Endometrial microvascular endothelial cells (primary cell): ENCODE measurements around the gene GAS6. TPM values are rescaled to one million over a fixed set of nuclear protein-coding genes. Genes with fewer than 3 reads are reported as not detected.

Source experiments
- in situ Hi-C: cut with HindIII; loops from 2 replicates; pipeline ENCODE4 v1.10.0; 2017; ENCODE audit warnings: low sequenced_read_pairs, low pct_unique_long_range_greater_than_20kb; ENCODE audit errors: inconsistent ontology term
- total RNA-seq: library from RNA; depleted of rRNA; stranded (reverse); fragments of >200 nt; gene quantifications from one replicate; pipeline ENCODE4 v1.2.3, GENCODE V29; 2015; ENCODE audit errors: inconsistent ontology term

GAS6 gene
- total RNA-seq, 1 donor from 2014 or later: 36.1 TPM

- in situ Hi-C loops: no loop called here
These were observed 48.5 kb downstream of the GAS6 start for GRCh38 chr13:113815151-113816058.

DNA sequence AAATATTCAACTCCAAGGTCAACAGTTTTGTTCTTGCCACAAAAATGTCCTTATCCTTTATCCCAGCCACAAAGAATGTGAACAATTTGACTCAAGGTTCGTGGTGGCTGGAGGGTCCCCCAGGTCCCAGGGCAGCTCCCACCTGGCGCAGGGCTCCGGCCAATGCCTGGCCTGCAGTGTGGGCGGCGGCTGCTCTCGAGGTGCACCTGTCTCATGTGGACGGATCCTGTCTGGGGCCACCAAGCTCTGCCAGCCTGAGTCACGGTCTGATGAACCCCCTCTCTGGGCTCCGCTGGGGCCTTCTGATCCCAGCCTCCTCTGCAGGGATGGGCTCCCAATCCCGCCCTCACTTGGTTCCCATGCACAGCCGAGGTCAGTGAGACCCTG is 49.4 kb downstream of the GAS6 start:
- in situ Hi-C loops: no loop called here

DNA sequence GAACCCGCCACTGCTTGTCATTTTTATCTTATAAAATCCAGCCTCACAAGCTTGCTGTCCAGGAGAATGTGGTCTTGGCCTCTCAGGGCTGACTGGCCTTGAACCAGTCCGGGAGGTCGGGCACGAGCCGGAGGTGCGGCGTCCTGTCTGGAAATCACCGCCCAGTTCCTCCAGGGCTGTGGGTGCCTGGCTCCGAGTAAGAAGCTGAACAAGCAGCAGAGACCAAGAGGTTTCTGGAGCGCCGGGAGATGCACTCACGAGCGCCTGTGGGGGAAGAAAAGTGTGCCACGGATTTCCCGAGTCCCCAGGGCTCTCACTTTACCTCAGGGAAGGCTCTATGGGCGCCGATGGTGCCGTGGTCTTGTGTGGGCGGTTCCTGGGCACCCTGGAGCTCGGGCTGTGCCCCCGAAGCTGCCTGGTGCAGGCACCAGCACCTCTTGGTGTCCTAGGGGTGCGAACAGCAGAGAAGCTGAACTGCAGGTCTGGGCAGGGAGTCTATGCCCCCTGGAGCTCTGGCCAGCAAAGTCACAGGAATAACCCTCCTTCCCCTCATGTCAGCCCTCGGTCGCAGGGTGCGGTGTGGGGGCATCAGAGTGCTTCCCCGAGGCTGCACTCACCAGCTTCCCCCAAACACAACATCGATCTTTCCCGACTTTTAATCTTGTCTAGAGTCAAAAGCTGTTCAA is 50.0 kb downstream of the GAS6 start:
- in situ Hi-C loops: no loop called here

GRCh38 chr13:113813070-113813748 is 50.7 kb downstream of the GAS6 start:
- in situ Hi-C loops: no loop called here

GRCh38 chr13:113812178-113813040 is 51.5 kb downstream of the GAS6 start:
- in situ Hi-C loops: no loop called here

DNA sequence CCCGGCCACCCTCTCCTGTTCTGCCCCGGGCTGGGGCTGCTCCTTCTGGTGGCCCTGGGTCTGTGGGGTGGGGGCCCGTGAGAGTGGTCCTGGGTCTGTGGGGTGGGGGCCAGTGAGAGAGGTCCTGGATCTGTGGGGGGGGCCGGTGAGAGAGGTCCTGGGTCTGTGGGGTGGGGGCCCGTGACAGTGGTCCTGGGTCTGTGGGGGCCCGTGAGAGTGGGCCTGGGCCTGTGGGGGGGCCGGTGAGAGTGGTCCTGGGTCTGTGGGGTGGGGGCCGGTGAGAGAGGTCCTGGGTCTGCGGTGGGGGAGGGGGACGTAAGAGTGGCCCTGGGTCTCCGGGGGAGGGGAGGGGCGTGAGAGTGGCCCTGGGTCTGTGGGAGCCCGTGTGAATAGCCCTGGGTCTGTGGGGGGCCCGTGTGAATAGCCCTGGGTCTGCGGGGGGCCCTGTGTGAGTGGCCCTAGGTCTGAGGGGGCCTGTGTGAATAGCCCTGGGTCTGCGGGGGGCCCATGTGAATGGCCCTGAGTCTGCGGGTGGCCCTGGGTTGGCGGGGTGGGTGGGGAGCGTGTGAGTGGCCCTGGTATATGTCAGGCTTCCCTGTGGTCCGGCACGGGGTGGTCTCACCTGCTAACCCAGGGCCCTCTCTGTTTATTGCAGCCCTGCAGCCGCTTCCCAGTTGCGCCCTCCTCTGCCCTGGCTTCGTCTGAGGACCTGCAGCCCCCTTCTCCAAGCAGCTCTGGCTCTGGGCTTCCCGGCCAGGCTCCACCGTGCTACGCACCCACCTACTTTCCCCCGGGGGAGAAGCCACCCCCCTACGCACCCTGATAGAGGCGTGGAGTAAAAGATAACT is 52.6 kb downstream of the GAS6 start:
- in situ Hi-C loops: no loop called here

DNA sequence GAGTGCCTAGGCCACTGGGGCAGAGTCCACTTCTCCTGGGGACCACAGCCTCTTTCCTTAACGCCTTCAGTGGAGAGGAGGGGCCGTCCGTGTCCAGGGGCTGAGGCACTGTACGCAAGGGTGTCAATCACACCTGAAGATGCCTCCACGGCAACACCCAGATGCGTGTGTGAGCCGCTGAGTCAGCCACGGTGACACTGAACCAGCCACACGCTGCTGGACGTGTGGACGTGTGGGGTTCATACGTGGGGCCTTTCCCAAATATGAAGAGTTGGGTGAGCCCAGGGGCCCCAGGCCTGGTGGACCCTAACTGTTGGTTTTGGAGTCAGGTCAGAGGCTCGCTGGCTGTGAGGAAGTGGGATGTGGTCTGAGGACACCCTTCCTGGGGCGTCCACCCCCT is 53.2 kb downstream of the GAS6 start:
- in situ Hi-C loops: no loop called here

GRCh38 chr13:113809934-113810333 is 53.9 kb downstream of the GAS6 start:
- in situ Hi-C loops: no loop called here

DNA sequence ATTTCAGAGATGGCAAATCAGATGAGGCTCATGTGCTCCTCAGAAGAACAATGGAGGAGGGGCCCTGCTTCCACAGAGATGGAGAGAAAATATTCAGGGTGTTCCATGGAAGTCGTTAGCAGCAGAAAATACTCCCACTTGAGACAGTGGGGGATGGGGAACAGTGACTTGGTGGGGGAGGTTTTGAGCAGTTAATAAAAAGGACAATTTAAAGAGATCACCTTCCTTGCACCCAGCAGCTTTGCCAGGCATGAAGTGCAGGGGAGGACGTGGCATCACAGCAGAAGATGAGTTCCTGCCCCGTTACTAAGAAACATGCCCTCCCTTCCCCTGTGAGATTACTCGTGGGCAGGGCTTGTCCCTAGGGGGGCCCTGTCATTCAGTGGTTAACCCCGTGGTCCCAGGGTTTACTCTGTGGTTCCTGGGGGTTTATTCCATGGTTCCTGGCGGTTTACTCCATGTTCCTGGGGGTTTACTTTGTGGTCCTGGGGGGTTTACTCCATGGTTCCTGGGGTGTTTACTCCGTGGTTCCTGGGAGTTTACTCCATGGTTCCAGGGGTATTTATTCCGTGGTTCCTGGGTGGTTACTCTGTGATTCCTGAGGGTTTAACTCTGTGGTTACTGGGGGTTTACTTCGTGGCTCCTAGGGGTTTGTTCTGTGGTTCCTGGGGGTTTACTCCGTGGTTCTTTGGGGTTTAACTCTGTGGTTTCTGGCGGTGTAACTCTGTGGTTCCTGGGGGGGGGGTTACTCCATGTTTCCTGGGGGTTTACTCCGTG is 55.6 kb downstream of the GAS6 start:
- in situ Hi-C loops: no loop called here

DNA sequence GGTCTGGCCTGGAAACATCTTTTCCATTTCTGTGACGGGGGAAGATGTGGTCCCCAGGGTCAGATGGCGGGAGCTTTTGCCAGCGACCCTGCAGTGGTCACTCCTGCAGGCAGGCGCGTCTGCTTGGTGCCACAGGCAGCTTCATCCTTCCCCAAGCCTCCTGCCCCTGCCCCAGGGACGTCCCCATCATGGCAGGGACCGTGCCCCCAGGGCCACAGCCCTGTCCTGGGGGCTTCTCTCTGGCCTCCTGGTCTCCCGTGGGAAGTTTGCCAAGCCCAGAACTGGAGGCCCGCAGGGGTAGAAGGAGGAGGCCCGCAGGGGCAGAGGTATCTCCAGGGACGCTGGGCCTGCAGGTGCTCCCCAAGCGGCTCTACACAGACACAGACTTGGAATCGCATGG is 57.4 kb downstream of the GAS6 start:
- in situ Hi-C loops: no loop called here

- in situ Hi-C loops: no loop called here
These were observed 57.8 kb downstream of the GAS6 start for GRCh38 chr13:113806104-113806471.

- in situ Hi-C loops: no loop called here
These were observed 58.3 kb downstream of the GAS6 start for GRCh38 chr13:113805431-113806103.

- in situ Hi-C loops: no loop called here
These were observed 59.0 kb downstream of the GAS6 start for GRCh38 chr13:113804703-113805430.

DNA sequence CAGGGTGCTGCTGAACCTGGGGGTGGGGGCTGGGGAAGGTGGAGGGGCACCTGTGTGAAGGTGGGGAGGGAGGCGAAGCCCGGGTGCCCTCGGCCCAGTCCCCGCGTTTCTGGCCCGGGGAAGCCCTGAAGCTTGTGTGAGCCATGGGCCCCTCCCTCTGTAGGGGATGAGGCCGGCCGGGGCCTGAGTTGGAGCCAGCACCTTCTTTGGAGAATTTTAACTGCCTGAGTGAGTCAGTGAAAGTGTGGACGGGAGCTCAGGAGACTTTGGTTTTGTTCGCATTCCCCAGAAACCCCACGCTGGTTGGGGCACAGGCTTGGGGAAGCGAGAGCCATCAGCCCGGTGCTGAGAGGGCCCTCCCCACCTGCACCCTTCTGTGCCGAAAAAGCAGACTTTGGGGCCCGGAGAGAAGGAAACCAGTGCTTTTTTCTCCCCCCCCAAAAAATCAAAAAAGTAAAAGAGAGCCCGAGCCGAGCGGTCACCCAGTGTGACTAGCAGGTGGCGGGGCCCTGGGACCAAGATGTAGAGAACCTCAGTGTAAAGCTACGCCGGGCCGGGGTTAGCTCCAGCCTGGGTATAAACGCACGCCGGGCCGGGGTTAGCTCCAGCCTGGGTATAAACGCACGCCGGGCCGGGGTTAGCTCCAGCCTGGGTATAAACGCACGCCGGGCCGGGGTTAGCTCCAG is 59.7 kb downstream of the GAS6 start:
- in situ Hi-C loops: no loop called here

GRCh38 chr13:113803409-113804016 is 60.4 kb downstream of the GAS6 start:
- in situ Hi-C loops: no loop called here
